Left renal pelvis (tissue), 4 donors: Measurements from ENCODE around the gene PSMG3. TPM values are rescaled to one million over a fixed set of nuclear protein-coding genes. Genes with fewer than 3 reads are reported as not detected.

Source experiments
- DNase-seq, 4 donors: peaks; one replicate each; pipeline ENCODE4 v3.0.0-alpha.2; 2013; ENCODE audit warnings: low read depth in 4 of 4, low spot score in 3 of 4
- polyA plus RNA-seq, 4 donors: library from polyadenylated mRNA; unstranded; fragments of 120-200 nt; gene quantifications; one replicate each; pipeline ENCODE4 v1.2.1, GENCODE V29; 2013; ENCODE audit not compliant: insufficient read length in 4 of 4

PSMG3 gene
- polyA plus RNA-seq, 4 donors: 25.4 to 35.6 (median 31.2) TPM

DNA sequence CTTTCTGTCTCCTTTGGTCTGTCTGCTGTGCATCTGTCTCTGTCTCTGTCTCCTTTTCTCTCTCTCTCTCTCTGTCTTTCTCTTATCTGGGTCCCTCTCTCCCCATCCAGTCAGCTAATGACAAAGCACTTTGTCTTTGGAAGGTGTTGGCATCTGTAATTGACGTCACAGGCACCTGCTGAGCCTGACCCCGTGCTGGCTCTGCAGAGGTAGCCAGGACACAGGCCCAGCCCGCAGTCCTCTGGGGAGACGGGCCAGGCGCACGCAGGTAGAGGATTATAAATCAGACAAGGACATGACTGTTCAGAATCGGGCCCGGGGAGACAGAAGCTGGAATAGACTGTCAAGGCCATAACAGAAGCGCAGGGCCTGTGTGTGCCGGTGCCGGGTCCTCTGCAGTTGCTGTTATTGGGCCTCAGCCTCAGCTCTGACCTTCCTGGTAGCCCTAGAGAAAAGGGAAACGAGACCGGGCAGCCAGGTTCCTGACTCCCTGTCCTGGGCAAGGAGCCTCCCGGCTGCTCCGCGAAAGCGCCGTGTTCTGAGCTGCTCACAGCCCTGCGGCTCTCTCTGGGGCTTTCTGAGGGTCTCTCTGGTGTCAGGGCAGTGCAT is 10.7 kb upstream of the PSMG3 start:
- DNase-seq: no peak

GRCh38 chr7:1579481-1580421 is 9.9 kb upstream of the PSMG3 start:
- DNase-seq: no peak

DNA sequence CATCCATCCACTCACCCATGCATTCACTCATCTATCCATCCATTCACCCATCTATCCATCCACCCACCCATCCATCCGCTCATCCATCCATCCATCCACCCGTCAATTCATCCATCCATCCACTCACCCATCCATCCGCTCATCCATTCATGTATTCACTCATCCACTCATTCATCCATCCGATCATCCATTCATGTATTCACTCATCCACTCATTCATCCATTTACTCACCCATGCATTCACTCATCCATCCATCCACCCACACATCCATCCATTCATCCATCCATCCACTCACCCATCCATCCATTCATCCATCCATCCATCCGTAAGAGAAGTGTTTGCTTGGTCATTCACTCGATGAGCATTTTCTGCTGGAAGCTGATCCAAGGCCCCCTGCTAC is 8.7 kb upstream of the PSMG3 start:
- DNase-seq: no peak

DNA sequence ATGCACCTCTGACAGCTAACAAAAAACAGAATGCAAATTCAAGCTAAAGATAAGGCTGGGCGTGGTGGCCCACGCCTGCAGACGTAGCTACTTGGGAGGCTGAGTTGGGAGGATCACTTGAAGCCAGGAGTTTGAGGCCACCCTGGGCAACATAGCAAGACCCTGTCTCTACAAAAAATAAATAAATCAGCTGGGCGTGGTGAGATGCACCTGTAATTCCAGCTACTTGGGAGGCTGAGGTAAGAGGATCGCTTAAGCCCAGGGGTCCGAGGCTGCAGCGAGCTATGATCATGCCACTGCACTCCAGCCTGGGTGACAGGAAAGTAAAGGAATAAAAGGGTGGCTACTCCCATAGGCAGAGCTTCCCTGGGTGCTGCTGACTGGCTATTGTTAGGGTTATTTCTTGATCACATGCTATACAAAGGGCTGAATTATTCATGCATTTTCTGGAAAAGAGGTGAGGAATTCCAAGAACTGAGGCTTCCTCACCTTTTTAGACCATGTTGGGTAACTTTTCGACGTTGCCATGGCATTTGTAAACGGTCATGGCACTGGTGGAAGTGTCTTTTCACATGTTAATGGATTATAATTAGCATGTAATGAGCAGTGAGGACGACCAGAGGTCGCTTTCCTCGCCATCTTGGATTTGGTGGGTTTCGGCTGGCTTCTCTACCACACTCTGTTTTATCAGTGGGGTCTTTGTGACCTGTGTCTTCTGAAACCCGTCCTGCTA is 6.9 kb upstream of the PSMG3 start:
- DNase-seq: no peak

GRCh38 chr7:1575809-1576208 is 6.0 kb upstream of the PSMG3 start:
- DNase-seq: no peak

- DNase-seq: no peak
These were observed 2.4 kb upstream of the PSMG3 start for GRCh38 chr7:1572111-1572822.

DNA sequence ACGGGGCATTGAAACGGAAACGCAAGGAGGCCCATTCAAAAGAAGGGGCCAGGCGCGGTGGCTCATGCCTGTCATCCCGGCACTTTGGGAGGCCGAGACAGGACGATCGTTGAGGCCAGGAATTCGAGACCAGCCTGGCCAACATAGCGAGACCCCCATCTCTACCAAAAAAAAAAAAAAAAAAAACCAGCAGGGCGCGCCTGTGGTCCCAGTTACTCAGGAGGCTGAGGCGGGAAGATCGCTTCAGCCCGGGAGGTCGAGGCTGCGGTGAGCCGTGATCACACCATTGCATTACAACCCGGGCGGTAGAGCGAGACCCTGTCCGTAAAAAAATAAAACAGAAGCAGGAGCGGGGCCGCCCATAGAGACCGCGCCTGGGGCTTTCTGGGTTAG is 396 bp downstream of the PSMG3 start:
- DNase-seq: no peak

DNA sequence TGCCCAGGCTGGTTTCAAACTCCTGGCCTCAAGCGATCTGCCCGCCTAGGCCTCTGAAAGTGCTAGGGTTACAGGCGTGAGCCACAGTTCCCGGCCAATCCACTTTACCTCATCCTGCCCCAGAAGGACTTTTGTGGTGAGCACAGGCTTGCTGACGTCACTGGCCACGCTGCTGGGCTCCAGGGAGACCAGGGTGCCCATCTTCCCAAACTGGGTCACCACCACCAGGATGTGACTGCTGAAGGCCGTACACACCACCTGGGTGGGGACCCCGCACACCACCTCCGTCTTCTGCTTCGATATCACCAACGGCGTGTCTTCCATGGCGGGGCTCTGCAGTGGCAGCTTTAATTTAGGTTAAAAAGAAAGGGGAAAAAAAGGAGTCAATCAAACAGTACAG is 816 bp downstream of the PSMG3 start:
- DNase-seq: no peak

- no peak for DNase-seq
These were observed 1.8 kb downstream of the PSMG3 start for GRCh38 chr7:1567896-1568510.

- DNase-seq: no peak
These were observed 2.6 kb downstream of the PSMG3 start for GRCh38 chr7:1567049-1567771.

DNA sequence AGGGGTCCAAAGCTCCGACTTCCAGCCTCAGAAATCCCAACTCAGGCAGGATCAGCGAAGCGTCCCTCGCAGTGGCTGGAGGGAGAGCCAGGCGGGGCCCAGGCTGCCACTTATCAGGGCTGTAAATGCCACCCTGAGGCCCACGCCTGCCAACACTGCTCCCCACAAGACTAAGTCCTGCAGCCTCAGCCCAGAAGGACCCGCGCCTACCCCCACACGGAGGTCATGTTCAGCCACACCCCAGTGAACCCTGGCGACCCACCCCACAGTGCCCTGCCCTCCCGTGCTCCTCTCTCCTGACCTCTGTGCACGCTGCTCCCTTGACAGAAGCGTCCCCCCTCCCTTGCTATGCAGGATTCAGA is 3.2 kb downstream of the PSMG3 start:
- DNase-seq: no peak

- DNase-seq: no peak
These were observed 5.2 kb downstream of the PSMG3 start for GRCh38 chr7:1564603-1565022.

GRCh38 chr7:1563981-1564602 is 5.7 kb downstream of the PSMG3 start:
- no peak for DNase-seq

GRCh38 chr7:1562597-1563051 is 7.2 kb downstream of the PSMG3 start:
- no peak for DNase-seq

GRCh38 chr7:1562116-1562515 is 7.7 kb downstream of the PSMG3 start:
- DNase-seq: no peak

GRCh38 chr7:1561036-1561940 is 8.5 kb downstream of the PSMG3 start:
- DNase-seq: no peak

- DNase-seq: no peak
These were observed 9.2 kb downstream of the PSMG3 start for GRCh38 chr7:1560620-1561031.
